H1 (cell line): ENCODE data around the gene RTEL1.

ENCODE experiments used
- CTCF ChIP-seq, 3 experiments: IDR thresholded peaks; 1 replicate in 2 of 3; 2 replicates in 1 of 3; pipeline versions ENCODE4 v1.5.1 to v1.6.1; 2011; ENCODE audit warnings: low read length in 3 of 3, mild to moderate bottlenecking in 3 of 3, inconsistent platforms in 2 of 3, low read depth in 1 of 3, moderate library complexity in 1 of 3; ENCODE audit not compliant: insufficient read depth in 1 of 3; ENCODE audit errors: control extremely low read depth in 1 of 3
- MAFK ChIP-seq: IDR thresholded peaks from 2 replicates; pipeline ENCODE4 v1.6.1; 2012; ENCODE audit warnings: low read depth, mild to moderate bottlenecking, improper control_type of control experiment, low read length
- POLR2A ChIP-seq, 2 experiments: IDR thresholded peaks; 1 replicate in 1 of 2; 2 replicates in 1 of 2; pipeline ENCODE4 v1.6.1; 2011; ENCODE audit warnings: low read depth in 2 of 2, low read length in 2 of 2, mild to moderate bottlenecking in 2 of 2; ENCODE audit errors: control extremely low read depth in 1 of 2
- RFX5 ChIP-seq: IDR thresholded peaks from 2 replicates; pipeline ENCODE4 v1.6.1; 2011; ENCODE audit warnings: low read depth, low read length, improper control_type of control experiment, borderline replicate concordance
- RNF2 ChIP-seq: fragments of 200-900, 300-1000 bp; sonication (generic); IDR thresholded peaks from 2 replicates; pipeline ENCODE4 v1.7.1; 2016; ENCODE audit warnings: borderline replicate concordance, low read depth, mild to moderate bottlenecking, antibody characterized with exemption, low read length; ENCODE audit not compliant: poor library complexity, severe bottlenecking; ENCODE audit errors: missing control alignments
- SRF ChIP-seq: IDR thresholded peaks from 2 replicates; pipeline ENCODE4 v1.6.1; 2011; ENCODE audit warnings: mild to moderate bottlenecking, low read depth, low read length, moderate library complexity
- TAF1 ChIP-seq: IDR thresholded peaks from 2 replicates; pipeline ENCODE4 v1.6.1; 2011; ENCODE audit warnings: mild to moderate bottlenecking, low read depth, low read length
- TCF12 ChIP-seq: IDR thresholded peaks from 2 replicates; pipeline ENCODE4 v1.6.1; 2011; ENCODE audit warnings: low read depth, mild to moderate bottlenecking, low read length
- YY1 ChIP-seq: IDR thresholded peaks from 2 replicates; pipeline ENCODE4 v1.6.1; 2011; ENCODE audit warnings: low read depth, mild to moderate bottlenecking, low read length

DNA sequence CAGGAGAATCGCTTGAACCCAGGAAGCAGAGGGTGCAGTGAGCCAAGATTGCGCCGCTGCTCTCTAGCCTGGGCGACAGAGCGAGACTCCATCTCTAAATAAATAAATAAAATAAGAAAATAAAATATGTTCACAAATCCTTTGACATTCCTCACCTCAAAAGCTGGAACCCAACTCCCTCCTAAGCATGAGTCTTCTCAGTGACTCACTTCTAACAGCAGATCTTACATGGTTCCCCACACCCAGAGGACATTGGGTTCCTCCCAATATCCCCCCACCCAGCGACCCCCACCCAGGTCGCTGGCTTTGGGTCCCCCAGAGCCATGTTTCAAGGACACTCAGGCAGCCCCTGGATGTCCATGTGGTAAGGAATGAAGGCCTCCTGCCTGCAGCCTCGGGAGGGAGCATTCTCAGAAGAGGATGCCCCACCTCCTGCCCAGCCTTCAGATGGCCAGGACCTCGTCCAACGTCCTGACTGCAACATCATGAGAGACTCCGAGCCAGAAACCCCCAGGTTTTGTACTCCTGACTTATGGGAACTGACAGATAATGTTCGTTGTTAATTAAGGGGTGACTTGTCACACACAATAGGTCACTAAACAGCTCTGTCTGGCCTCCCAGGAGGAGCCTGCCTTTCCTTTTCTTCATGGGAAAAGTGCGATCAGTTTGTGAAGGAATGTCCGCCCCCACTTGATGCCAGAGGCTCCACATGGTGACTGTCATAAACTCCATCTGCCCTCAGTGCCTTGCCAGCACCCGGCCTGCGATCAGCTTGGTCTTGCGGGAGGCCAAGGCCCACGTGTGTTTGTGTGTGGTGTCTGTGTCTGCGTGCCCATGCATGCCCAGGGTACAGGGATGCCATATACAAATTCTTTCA, 21.1 kb upstream of the RTEL1 start:
- TF ChIP-seq TAF1 (no peak), RFX5 (no peak), SRF (no peak), POLR2A (IDR thresholded peaks at IDR 0.05; ENCODE audit: control extremely low read depth in 1 of 2, low read depth in 2 of 2, low read length in 2 of 2) (no peak), CTCF (IDR thresholded peaks at IDR 0.05; ENCODE audit: control extremely low read depth in 1 of 3, insufficient read depth in 1 of 3, low read depth in 1 of 3, low read length in 3 of 3) (no peak), RNF2 (no peak), YY1 (no peak), TCF12 (no peak), MAFK (no peak)
